B cell (primary cell): Measurements from ENCODE around the gene IFI35. TPM values are rescaled to one million over a fixed set of nuclear protein-coding genes. Genes with fewer than 3 reads are reported as not detected.
A peak's percentile ranks its signal among the peaks of the same experiment; 100 is the strongest.

ENCODE experiments used
- ATAC-seq: fragments of 200-7000 bp; cut with Tn5 transposase; one replicate; pipeline ENCODE4 v1.10.0; 2021; ENCODE audit warnings: low read depth, mild to moderate bottlenecking, moderate number of reproducible peaks, moderate library complexity
- CTCF ChIA-PET: fragments of 350-600 bp; sonication (Branson Sonifier 250); formaldehyde crosslinking; loops from one replicate; lab custom pipeline; 2021; ENCODE audit warnings: antibody characterized with exemption, inconsistent platforms; lab: Charles Lee
- POLR2A ChIA-PET: fragments of 350-600 bp; sonication (Branson Sonifier 250); formaldehyde crosslinking; loops from one replicate; lab custom pipeline; 2021; ENCODE audit warnings: antibody characterized with exemption; lab: Charles Lee
- DNase-seq: peaks from one replicate; pipeline ENCODE4 v3.0.0; 2013
- H2AFZ ChIP-seq: 2 replicates; pipeline ENCODE4 v1.6.1; 2012; ENCODE audit warnings: mild to moderate bottlenecking, low read depth, low read length; ENCODE audit not compliant: insufficient read depth, poor library complexity, severe bottlenecking
- H3K27ac ChIP-seq, 2 donors: 1 replicate in 1 of 2; 2 replicates in 1 of 2; pipeline ENCODE4 v1.5.1; 2012 to 2013; ENCODE audit warnings: low read length in 2 of 2, mild to moderate bottlenecking in 2 of 2, moderate library complexity in 1 of 2
- H3K27me3 ChIP-seq, 4 experiments: fragments of 200-600 bp in 1 of 4; sonication (generic) in 1 of 4; replicated peaks in 1 of 4; 1 replicate in 2 of 4; 2 replicates in 2 of 4; pipeline versions ENCODE4 v1.6.1 to v1.7.0; 2013 to 2016; ENCODE audit warnings: low read length in 3 of 4, mild to moderate bottlenecking in 2 of 4, mixed read lengths in 1 of 4, moderate library complexity in 1 of 4; ENCODE audit not compliant: insufficient read depth in 4 of 4, control insufficient read depth in 3 of 4; ENCODE audit errors: control extremely low read depth in 1 of 4
- H3K36me3 ChIP-seq, 2 experiments: replicated peaks in 1 of 2; 1 replicate in 1 of 2; 2 replicates in 1 of 2; pipeline versions ENCODE4 v1.6.1 to v1.7.1; 2013; ENCODE audit warnings: low read length in 1 of 2; ENCODE audit not compliant: insufficient read depth in 2 of 2, control insufficient read depth in 1 of 2; ENCODE audit errors: control extremely low read depth in 1 of 2, extremely low read depth in 1 of 2
- H3K4me1 ChIP-seq, 2 donors: fragments of 200-600 bp in 1 of 2; sonication (generic) in 1 of 2; 1 replicate in 1 of 2; 2 replicates in 1 of 2; pipeline versions ENCODE4 v1.5.1 to v1.6.1; 2013 to 2017; ENCODE audit warnings: low read length in 2 of 2; ENCODE audit not compliant: control insufficient read depth in 2 of 2, insufficient read depth in 2 of 2
- H3K4me2 ChIP-seq: replicated peaks from 2 replicates; pipeline ENCODE3; 2012; ENCODE audit warnings: mild to moderate bottlenecking, low read depth, low read length; ENCODE audit not compliant: poor library complexity, severe bottlenecking
- H3K4me3 ChIP-seq, 5 experiments: fragments of 200-600 bp in 1 of 5; sonication (generic) in 1 of 5; 1 replicate in 3 of 5; 2 replicates in 2 of 5; pipeline versions ENCODE4 v1.5.1 to v1.7.0; 2011 to 2016; ENCODE audit warnings: low read length in 4 of 5, mild to moderate bottlenecking in 4 of 5, low read depth in 2 of 5, control low read depth in 1 of 5, moderate library complexity in 1 of 5; ENCODE audit not compliant: insufficient read depth in 1 of 5; ENCODE audit errors: control extremely low read depth in 1 of 5, extremely low read depth in 1 of 5
- H3K79me2 ChIP-seq: fragments of 200-600 bp; sonication (generic); one replicate; pipeline ENCODE4 v1.6.0; 2016; ENCODE audit warnings: low read length; ENCODE audit not compliant: control insufficient read depth, insufficient read depth
- H3K9ac ChIP-seq: fragments of 200-600 bp; sonication (generic); 2 replicates; pipeline ENCODE4 v1.6.1; 2017; ENCODE audit warnings: mild to moderate bottlenecking, low read length, moderate library complexity
- H3K9me3 ChIP-seq, 3 donors: one replicate each; pipeline versions ENCODE4 v1.6.1 to v1.7.1; 2013; ENCODE audit warnings: low read length in 2 of 3; ENCODE audit not compliant: control insufficient read depth in 2 of 3, insufficient read depth in 1 of 3; ENCODE audit errors: control extremely low read depth in 1 of 3
- H4K20me1 ChIP-seq: 2 replicates; pipeline ENCODE4 v1.6.0; 2012; ENCODE audit warnings: mild to moderate bottlenecking, low read length; ENCODE audit not compliant: insufficient read depth, control insufficient read depth, poor library complexity, severe bottlenecking
- H3K27ac Mint-ChIP-seq: one replicate; pipeline ENCODE4 v1.8.0; 2021; ENCODE audit warnings: mixed read lengths
- H3K27me3 Mint-ChIP-seq: one replicate; pipeline ENCODE4 v1.8.0; 2021; ENCODE audit warnings: mixed read lengths
- H3K4me1 Mint-ChIP-seq: one replicate; pipeline ENCODE4 v1.8.0; 2021; ENCODE audit warnings: mixed read lengths
- H3K4me3 Mint-ChIP-seq: one replicate; pipeline ENCODE4 v1.8.0; 2021; ENCODE audit warnings: mixed read lengths
- H3K9me3 Mint-ChIP-seq: one replicate; pipeline ENCODE4 v1.8.0; 2022; ENCODE audit warnings: mixed read lengths; ENCODE audit not compliant: insufficient read depth
- CTCF ChIP-seq: fragments of 200-600 bp; IDR thresholded peaks from one replicate; pipeline ENCODE4 v1.8.0; 2022; ENCODE audit warnings: antibody characterized with exemption, mild to moderate bottlenecking
- EZH2 ChIP-seq: IDR thresholded peaks from 2 replicates; pipeline ENCODE4 v1.6.1; 2012; ENCODE audit warnings: borderline replicate concordance, low read depth, mild to moderate bottlenecking, moderate library complexity, low read length; ENCODE audit not compliant: insufficient read depth, poor library complexity, severe bottlenecking
- WGBS: methylation state at CpG from one replicate; pipeline ENCODE4 v1.1.5; 2013; ENCODE audit warnings: missing lambda C conversion rate; ENCODE audit not compliant: insufficient coverage; 5-methylcytosine and 5-hydroxymethylcytosine counted together
- intact Hi-C: fragments of 100-400 bp; cut with micrococcal nuclease; formaldehyde crosslinking; loops from one replicate; pipeline ENCODE4 v1.10.0; 2022
- polyA plus RNA-seq: library from polyadenylated mRNA; depleted of rRNA; stranded (reverse); fragments of >200 nt; gene quantifications from 2 replicates; pipeline ENCODE4 v1.2.3, GENCODE V29; 2012
- total RNA-seq, 2 donors: library from RNA; stranded (reverse); fragments of 120-200 nt in 1 of 2; gene quantifications; 1 replicate in 1 of 2; 2 replicates in 1 of 2; pipeline versions ENCODE4 v1.2.3 to v1.2.4, GENCODE V29; 2013 to 2022

Gene IFI35
- total and polyA plus RNA-seq, 2 donors (not counting 1 experiment from before 2014, with no cell fraction given): 37.2 to 42.2 TPM

- no peaks in the 10 kb centered on the region for H3K27me3 Mint-ChIP-seq
- peak within 1 kb of the TSS; percentile 97 for H3K4me3 Mint-ChIP-seq
- Histone ChIP-seq H3K4me3 (peak within 1 kb of the TSS; percentile 22 to 91 (median 81)), H3K9me3 (no peaks in the 10 kb centered on the region), H4K20me1 (no peaks in the 10 kb centered on the region), H3K4me2 (peak within 1 kb of the TSS; percentile 97), H3K79me2 (no peaks in the 10 kb centered on the region), H3K36me3 (no peaks in the 10 kb centered on the region), H3K4me1 (peaks cover 9 to 31% of the 10 kb centered on the region in 2 donors), H3K27ac (peak within 1 kb of the TSS in 1 of 2 donors; percentile 34), H3K9ac (peak within 1 kb of the TSS; percentile 94), H2AFZ (peak within 1 kb of the TSS; percentile 98), H3K27me3 (no peaks in the 10 kb centered on the region)
- TF ChIP-seq CTCF: no peak
- TF ChIP-seq EZH2: no peak
- peaks cover 35% of the 10 kb centered on the region for H3K4me1 Mint-ChIP-seq
- no peaks in the 10 kb centered on the region for H3K9me3 Mint-ChIP-seq
- DNase-seq (peak; percentile 79), ATAC-seq (peak; percentile 42)
- ChIA-PET CTCF (interaction anchor here (0.6 to 1.5 kb wide), 6 partner anchors 15 to 554 kb away, joined by 3 to 5 read pairs (median 4); partner anchors contain the start of genes IFI35 and RPL27), POLR2A (interaction anchor here (0.6 to 3.5 kb wide), 7 partner anchors 24 to 317 kb away, joined by 3 to 30 read pairs (median 5); partner anchors contain the start of genes RPL27 and TMEM106A)
- peak within 1 kb of the TSS; percentile 91 for H3K27ac Mint-ChIP-seq
- intact Hi-C loops: loop anchor here (1.0 kb wide), 1 partner anchor 42 kb away; the partner anchor contains the start of genes PTGES3L and RUNDC1
- WGBS: under 1% methylated on average over 78 of the region's 80 CpGs
Observed at GRCh38 chr17:43021741-43022512, 15.3 kb downstream of the IFI35 start, which contains the start of gene VAT1. VAT1 (minus strand) TSS chr17:43022385; CDS start chr17:43022322, 63 bp downstream.
